Effector CD4-positive, alpha-beta T cell (primary cell): ENCODE measurements around the gene H19.

Source experiments
- DNase-seq: peaks from one replicate; pipeline ENCODE4 v3.0.0-alpha.2; 2020

Gene H19

GRCh38 chr11:1982873-1983600, 14.6 kb downstream of the H19 start:
- DNase-seq = no peak

- DNase-seq = no peak
Observed at GRCh38 chr11:1979607-1980006, 18.0 kb downstream of the H19 start.

GRCh38 chr11:1978720-1979473, 18.7 kb downstream of the H19 start:
- DNase-seq = no peak

GRCh38 chr11:1975185-1975584, 22.5 kb downstream of the H19 start:
- no peak for DNase-seq

GRCh38 chr11:1970956-1971355, 26.7 kb downstream of the H19 start:
- no peak for DNase-seq

- DNase-seq = no peak
Observed at GRCh38 chr11:1969776-1970175, 27.9 kb downstream of the H19 start.

GRCh38 chr11:1969035-1969434, 28.6 kb downstream of the H19 start:
- DNase-seq = no peak

GRCh38 chr11:1968454-1969002, 29.1 kb downstream of the H19 start:
- DNase-seq = no peak

GRCh38 chr11:1967641-1968225, 29.9 kb downstream of the H19 start:
- DNase-seq = no peak

GRCh38 chr11:1966531-1966930, 31.1 kb downstream of the H19 start:
- DNase-seq = no peak

- no peak for DNase-seq
Observed at GRCh38 chr11:1964955-1965354, 32.7 kb downstream of the H19 start.

GRCh38 chr11:1964348-1964747, 33.3 kb downstream of the H19 start:
- DNase-seq = no peak

GRCh38 chr11:1963864-1964263, 33.8 kb downstream of the H19 start:
- no peak for DNase-seq

GRCh38 chr11:1959786-1960185, 37.9 kb downstream of the H19 start:
- no peak for DNase-seq

GRCh38 chr11:1958367-1958766, 39.3 kb downstream of the H19 start:
- DNase-seq = no peak

GRCh38 chr11:1953489-1954266, 44.0 kb downstream of the H19 start:
- DNase-seq = no peak

GRCh38 chr11:1952806-1953482, 44.7 kb downstream of the H19 start:
- DNase-seq = no peak

- no peak for DNase-seq
Observed at GRCh38 chr11:1949922-1950321, 47.7 kb downstream of the H19 start.

GRCh38 chr11:1949302-1949701, 48.3 kb downstream of the H19 start:
- DNase-seq = no peak

- no peak for DNase-seq
Observed at GRCh38 chr11:1948389-1948788, 49.3 kb downstream of the H19 start.

- no peak for DNase-seq
Observed at GRCh38 chr11:1947592-1948237, 49.9 kb downstream of the H19 start.
